ENCODE measurements around the gene TEAD3. TPM values are rescaled to one million over a fixed set of nuclear protein-coding genes. Genes with fewer than 3 reads are reported as not detected.
A peak's percentile ranks its signal among the peaks of the same experiment; 100 is the strongest.

The TEAD3 gene
- total RNA-seq (2013) = 0.02 TPM
- polyA plus RNA-seq (not detected), polyA minus RNA-seq (0.24 TPM in 1 of 2 replicates, not detected in the other), total RNA-seq (0 to 0.46 (median 0.08) reads per million in 11 experiments)

DNA sequence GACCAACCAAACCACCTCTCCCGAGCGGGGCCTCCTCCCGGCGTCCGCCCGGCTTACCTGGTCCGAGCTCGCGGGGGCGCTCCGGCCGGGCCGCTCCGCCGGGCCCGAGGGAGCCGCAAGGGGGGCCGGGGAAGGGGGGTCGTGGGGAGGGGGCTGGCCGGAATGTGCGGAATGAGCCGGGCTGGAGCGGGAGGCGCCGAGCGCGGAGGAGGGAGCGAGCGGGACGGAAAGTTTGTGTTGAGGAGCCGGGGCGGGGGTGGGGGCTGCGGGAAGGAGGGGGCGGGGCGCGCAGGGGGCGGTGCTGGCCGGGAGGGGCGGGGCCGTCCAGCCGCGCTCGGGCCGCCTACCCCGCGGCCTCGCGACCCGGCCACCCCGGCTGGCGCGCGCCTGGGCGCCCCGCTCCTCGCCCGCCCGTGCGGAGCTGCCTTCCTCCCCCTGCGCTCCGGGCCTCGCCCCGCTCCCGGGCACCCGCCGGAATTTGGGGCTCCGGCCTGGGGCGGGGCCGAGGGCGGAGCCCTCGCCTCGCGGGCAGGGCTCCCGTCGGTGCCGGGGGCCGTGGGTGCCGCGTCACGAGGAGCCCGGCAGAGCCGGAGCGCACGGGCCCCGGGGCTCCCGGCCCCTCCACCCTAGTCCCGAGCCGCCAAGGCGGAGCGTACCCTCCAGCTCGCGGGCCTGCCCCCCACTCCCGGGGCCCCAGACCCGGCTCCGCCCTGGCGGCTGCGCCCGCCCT, at the start of gene TEAD3:
Gene TEAD3 (minus strand): TSS at position 239 of the 730 bp plus-strand sequence.
- H3K36me3 Mint-ChIP-seq = peaks cover 2 to 5% of the 10 kb centered on the region in 2 donors
- H3K4me3 Mint-ChIP-seq = peak within 1 kb of the TSS; percentile 76 to 83
- Histone ChIP-seq H4K20me1 (ENCODE audit: insufficient read depth, low read length) (peaks cover 10% of the 10 kb centered on the region), H3K4me2 (replicated peaks; ENCODE audit: extremely low read depth, low read length, poor library complexity, severe bottlenecking) (peak within 1 kb of the TSS; percentile 88), H2AFZ (ENCODE audit: insufficient read depth, low read depth, low read length, poor library complexity, severe bottlenecking) (peak within 1 kb of the TSS; percentile 76), H3K79me2 (ENCODE audit: insufficient read depth, low read length) (no peaks in the 10 kb centered on the region), H3K27ac (ENCODE audit: low read depth in 1 of 2, low read length in 2 of 2) (no peak within 1 kb of the TSS), H3K9ac (ENCODE audit: insufficient read depth, low read length, poor library complexity, severe bottlenecking) (peak within 1 kb of the TSS; percentile 51), H3K9me3 (replicated peaks in 1 of 2; ENCODE audit: control insufficient read depth in 1 of 2, insufficient read depth in 1 of 2, low read length in 2 of 2) (peaks cover 0 to 9% of the 10 kb centered on the region in 2 donors), H3K4me1 (ENCODE audit: control insufficient read depth in 1 of 2, insufficient read depth in 2 of 2, low read length in 2 of 2) (peaks cover 36 to 42% of the 10 kb centered on the region in 2 donors), H3K36me3 (replicated peaks in 1 of 2; ENCODE audit: control insufficient read depth in 1 of 2, insufficient read depth in 2 of 2, low read length in 2 of 2) (no peaks in the 10 kb centered on the region), H3K27me3 (ENCODE audit: control insufficient read depth in 2 of 2, insufficient read depth in 2 of 2, low read length in 2 of 2) (peaks cover 37 to 87% of the 10 kb centered on the region in 2 donors), H3K4me3 (replicated peaks in 1 of 3; ENCODE audit: low read depth in 2 of 3, low read length in 3 of 3) (peak within 1 kb of the TSS; percentile 20 to 73 (median 26))
- DNase-seq = peak in 1 of 3 donors; percentile 5
- H3K27me3 Mint-ChIP-seq (ENCODE audit: low read depth in 3 of 3) = peaks cover 78 to 95% (median 81%) of the 10 kb centered on the region in 3 donors
- H3K27ac Mint-ChIP-seq = no peak within 1 kb of the TSS
- WGBS (ENCODE audit: insufficient coverage) = under 1% methylated on average over 62 of the region's 98 CpGs
- TF ChIP-seq CTCF (IDR thresholded peaks at IDR 0.05) = no peak
- H3K4me1 Mint-ChIP-seq = peaks cover 38% of the 10 kb centered on the region
- intact Hi-C loops (cut with micrococcal nuclease) = no loop called here
- H3K9me3 Mint-ChIP-seq = peaks cover 0 to 19% (median 8%) of the 10 kb centered on the region in 7 donors

GRCh38 chr6:35544769-35545361, 48.0 kb upstream of the TEAD3 start:
- H3K36me3 Mint-ChIP-seq = no peaks in the 10 kb centered on the region
- Histone ChIP-seq H3K36me3 (replicated peaks in 1 of 2; ENCODE audit: control insufficient read depth in 1 of 2, insufficient read depth in 2 of 2, low read length in 2 of 2) (no peaks in the 10 kb centered on the region), H3K4me1 (ENCODE audit: control insufficient read depth in 1 of 2, insufficient read depth in 2 of 2, low read length in 2 of 2) (no peaks in the 10 kb centered on the region), H2AFZ (ENCODE audit: insufficient read depth, low read depth, low read length, poor library complexity, severe bottlenecking) (no peak overlapping the region), H3K79me2 (ENCODE audit: insufficient read depth, low read length) (no peaks in the 10 kb centered on the region), H3K27ac (ENCODE audit: low read depth in 1 of 2, low read length in 2 of 2) (no peak overlapping the region), H3K4me3 (replicated peaks in 1 of 3; ENCODE audit: low read depth in 2 of 3, low read length in 3 of 3) (no peak overlapping the region), H3K9ac (ENCODE audit: insufficient read depth, low read length, poor library complexity, severe bottlenecking) (no peak overlapping the region), H3K9me3 (replicated peaks in 1 of 2; ENCODE audit: control insufficient read depth in 1 of 2, insufficient read depth in 1 of 2, low read length in 2 of 2) (peaks cover 0 to 5% of the 10 kb centered on the region in 2 donors), H3K4me2 (replicated peaks; ENCODE audit: extremely low read depth, low read length, poor library complexity, severe bottlenecking) (no peak overlapping the region), H4K20me1 (ENCODE audit: insufficient read depth, low read length) (no peaks in the 10 kb centered on the region), H3K27me3 (ENCODE audit: control insufficient read depth in 2 of 2, insufficient read depth in 2 of 2, low read length in 2 of 2) (no peaks in the 10 kb centered on the region)
- H3K4me3 Mint-ChIP-seq = no peak overlapping the region
- intact Hi-C loops (cut with micrococcal nuclease) = no loop called here
- H3K27ac Mint-ChIP-seq = no peak overlapping the region
- H3K27me3 Mint-ChIP-seq (ENCODE audit: low read depth in 3 of 3) = peaks cover 3 to 8% (median 5%) of the 10 kb centered on the region in 3 donors
- peaks cover 4% of the 10 kb centered on the region for H3K4me1 Mint-ChIP-seq
- no peak for TF ChIP-seq CTCF (IDR thresholded peaks at IDR 0.05)
- 98% methylated on average over 9 of the region's 13 CpGs for WGBS (ENCODE audit: insufficient coverage)
- H3K9me3 Mint-ChIP-seq = peaks cover 2 to 15% (median 5%) of the 10 kb centered on the region in 7 donors
- no peak for DNase-seq
